Stimulated activated CD4-positive, alpha-beta T cell treated with anti-CD3 and anti-CD28 coated beads, Interleukin-2, amount 100 ng/mL, for 24 hours (primary cell): ENCODE measurements around the gene KSR1.

Experiments
- DNase-seq, 2 donors: peaks; one replicate each; pipeline ENCODE4 v3.0.0-alpha.2; 2020

KSR1 gene

DNA sequence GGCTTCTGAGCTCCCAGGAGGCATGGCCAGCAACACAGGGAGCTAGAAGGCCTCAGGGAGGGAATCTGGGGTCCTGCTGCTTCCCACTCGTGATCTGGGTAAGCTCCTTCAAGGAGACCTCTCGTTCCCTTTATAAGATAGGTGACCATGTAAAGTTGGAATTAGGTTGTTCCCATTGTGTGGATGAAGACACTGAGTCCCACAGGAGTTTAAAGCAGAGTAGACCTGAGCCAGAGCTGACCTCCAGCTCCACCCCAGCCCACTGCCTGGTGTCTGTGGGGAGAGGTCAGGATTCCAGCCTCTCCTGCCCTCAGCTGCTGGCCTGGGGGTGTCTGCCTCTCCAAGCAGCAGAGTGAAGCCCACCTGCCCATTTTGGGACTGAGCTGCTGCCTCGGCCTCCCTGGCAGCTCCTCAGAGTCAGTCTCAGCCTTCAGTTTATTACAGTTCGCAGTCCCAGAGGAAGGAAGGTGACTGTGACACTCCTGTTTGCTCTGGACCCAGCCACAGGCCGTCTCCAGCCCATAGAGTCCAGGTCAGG, 141.6 kb downstream of the KSR1 start:
- DNase-seq, result no peak

GRCh38 chr17:27598337-27599050, 142.2 kb downstream of the KSR1 start:
- DNase-seq, result no peak

DNA sequence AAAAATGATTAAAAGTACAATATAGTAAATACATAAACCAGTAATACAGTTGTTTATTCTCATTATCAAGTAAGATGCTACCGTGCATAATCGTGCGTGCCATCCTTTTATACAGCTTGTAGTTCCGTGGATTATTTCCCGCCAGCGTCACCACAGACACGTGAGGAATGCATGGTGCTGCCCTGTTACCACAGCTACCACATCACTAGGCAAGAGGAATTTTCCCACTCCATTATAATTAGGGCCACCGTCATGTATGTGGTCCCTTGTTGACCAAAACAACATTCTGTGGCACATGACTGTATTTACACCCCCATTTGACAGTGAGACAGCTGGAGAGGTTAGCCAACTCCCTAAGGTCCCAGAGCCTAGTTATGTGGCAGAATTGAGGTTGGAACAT, 144.2 kb downstream of the KSR1 start:
- DNase-seq, result no peak

DNA sequence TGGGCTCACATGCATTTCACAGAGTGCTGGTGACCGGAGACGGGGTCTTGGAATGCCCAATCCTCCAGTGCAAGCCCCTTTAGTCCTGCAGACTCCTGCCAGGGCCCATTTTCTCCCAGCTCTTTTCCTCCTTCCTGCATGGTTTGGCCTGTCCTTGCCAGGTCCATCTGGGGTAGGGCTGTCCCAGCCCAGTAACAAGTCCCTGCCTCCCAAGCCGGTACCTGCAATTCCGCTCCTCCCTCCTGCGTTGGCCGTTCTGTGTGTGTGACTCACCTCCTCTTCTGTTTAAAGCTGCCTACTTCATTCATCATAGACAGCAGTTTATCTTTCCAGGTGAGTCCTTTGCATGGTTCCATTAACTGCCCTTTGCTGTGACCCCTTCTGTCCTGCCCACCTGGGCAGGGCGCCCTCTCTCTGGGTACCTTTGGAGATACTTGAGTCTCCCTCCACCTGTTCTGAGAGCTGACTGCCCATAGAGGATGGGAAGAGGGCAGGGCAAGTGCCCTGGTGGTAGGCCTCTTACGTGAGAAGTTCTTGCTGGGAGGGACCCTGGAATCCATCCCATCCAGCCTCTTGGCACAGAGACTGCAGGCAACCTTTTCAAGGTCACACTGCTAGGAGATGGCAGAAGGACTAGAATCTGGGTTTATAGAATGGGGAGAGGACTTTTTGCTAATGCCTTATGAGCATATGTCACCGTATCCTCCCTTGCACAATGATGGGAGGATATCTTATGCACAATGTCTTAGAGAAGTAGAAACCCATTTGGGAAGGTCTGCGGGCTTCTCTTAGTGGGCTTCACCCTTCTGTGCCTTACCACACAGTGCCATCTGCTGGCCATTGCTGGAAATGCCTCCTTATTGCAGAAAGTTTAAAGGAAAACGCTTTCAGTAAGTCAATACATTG, 145.1 kb downstream of the KSR1 start:
- DNase-seq, result peak; percentile 89 to 91

- DNase-seq, result no peak
Observed at GRCh38 chr17:27601975-27602302, 145.7 kb downstream of the KSR1 start.

DNA sequence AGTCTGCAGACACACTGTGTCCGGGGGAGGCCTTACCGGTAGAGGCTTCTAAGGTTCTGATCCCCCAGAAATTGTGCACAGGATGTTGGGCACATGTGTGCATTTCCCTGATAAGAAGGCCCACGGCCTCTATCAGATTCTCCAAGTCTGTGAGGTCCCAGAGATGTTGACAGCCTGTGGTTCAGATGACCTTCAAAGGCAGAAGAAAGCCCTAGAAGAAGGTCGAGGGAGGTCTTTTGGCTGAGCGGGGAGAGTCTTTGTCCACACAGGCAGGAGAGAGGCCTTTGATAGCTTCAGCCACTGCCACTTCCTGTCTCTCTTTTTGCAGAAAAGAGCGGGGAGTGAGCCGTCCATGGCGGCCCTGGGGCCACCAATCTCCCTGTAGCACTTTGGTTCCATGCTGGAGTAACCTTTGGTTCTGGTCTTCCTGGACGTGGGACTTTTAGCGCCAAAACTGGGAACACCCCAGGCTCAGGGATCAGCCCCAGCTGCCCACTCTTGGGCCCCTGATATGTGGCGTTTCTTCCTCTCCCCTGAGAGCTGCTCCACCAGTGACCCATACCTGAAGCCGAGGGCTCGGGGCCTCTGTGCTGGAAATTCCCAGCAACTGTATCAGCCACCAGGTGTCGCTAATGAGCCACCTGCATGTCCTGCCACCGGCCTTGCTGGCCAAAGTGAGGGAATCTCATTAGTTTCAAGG, 146.6 kb downstream of the KSR1 start:
- DNase-seq, result peak; percentile 81 to 83

GRCh38 chr17:27603421-27603770, 147.1 kb downstream of the KSR1 start:
- no peak for DNase-seq

DNA sequence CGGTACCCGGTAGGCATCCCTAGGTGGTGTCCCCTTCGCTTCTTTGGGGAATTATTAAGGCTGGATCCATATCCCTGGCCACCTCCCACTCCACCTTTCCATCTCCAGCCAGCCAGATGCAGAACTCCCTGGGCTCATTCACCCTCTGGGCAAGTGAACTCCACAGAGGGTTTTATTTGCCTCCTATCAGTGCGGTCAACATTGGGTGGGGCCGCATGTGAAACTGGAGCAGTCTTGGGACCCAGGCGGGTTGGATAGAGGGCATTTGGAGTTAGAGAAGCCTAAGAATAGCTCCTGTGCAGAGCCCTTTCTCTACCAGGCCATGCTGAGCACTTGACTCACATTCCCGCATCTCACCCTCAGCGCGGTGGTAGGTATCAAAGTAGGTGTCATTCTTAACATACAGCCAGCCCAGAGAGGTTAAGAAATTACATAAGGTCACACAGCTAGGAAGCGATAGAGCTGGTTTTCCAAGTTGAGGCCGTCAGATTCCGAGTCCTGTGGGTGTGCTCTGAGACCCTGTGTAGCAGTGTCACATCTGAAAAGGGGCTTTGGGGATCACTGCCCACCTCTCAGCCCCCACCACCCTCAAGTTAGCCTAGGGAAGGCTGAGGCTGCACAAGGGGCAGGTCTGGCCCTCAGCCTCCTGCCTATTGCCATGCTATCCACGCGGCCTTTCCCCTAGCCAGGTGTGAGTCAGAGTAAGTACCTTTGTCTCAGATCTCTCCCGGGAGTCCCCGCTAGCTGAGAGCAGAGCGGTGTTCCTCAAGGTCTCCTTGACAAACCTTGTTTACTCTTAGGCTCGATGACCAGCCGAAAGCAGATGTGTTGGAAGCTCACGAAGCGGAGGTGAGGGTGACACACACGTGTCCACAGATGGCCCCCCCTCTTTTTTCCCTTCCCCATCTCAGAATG, 147.9 kb downstream of the KSR1 start:
- DNase-seq, result no peak

DNA sequence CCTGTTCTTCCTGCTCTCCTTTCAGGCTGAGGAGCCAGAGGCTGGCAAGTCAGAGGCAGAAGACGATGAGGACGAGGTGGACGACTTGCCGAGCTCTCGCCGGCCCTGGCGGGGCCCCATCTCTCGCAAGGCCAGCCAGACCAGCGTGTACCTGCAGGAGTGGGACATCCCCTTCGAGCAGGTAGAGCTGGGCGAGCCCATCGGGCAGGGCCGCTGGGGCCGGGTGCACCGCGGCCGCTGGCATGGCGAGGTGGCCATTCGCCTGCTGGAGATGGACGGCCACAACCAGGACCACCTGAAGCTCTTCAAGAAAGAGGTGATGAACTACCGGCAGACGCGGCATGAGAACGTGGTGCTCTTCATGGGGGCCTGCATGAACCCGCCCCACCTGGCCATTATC, 149.2 kb downstream of the KSR1 start:
- no peak for DNase-seq

DNA sequence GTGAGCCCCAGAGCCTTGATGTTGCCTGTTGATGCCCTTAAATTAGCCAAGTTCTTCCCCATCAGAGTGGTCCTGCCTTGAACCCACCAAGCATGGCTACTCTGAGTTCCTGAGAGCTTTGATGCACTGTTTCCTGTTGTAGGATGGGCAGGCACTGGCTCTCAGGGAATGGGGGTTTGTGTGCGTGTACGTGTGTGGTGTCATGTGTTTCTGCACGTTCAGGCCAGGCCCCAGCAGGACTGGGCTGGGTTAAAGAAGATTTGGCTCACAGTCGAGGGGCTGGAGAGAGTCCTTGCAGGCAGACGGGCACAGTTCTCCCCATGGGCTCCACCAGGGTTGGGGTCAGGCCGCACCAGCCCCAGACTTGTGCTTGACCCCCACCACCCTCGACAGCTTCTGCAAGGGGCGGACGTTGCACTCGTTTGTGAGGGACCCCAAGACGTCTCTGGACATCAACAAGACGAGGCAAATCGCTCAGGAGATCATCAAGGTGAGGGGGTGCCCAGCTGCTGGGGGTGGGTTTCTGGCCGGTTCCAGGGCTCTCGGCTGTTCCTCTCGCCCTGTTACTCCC, 151.4 kb downstream of the KSR1 start:
- no peak for DNase-seq

GRCh38 chr17:27608328-27609230, 152.3 kb downstream of the KSR1 start:
- DNase-seq, result no peak

- no peak for DNase-seq
Observed at GRCh38 chr17:27609611-27610303, 153.5 kb downstream of the KSR1 start.

DNA sequence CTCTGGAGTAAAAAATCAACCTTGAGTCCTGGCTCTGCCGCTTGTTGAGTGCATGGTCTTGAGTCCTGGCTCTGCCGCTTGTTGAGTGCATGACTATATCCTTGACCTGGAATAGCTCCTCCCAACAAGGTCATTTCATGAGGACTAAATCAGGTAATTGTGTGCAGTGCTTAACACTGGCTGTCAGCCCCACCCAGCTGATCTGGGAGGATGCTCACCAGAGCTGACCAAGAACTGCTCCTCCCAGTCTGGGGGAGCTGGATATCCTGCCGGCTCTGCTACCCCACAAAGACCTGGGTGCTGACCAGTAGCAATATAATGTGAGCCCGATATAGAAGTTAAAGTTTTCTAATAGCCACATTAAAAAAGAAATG, 154.0 kb downstream of the KSR1 start:
- DNase-seq, result no peak

- DNase-seq, result no peak
Observed at GRCh38 chr17:27612160-27612770, 156.0 kb downstream of the KSR1 start.

DNA sequence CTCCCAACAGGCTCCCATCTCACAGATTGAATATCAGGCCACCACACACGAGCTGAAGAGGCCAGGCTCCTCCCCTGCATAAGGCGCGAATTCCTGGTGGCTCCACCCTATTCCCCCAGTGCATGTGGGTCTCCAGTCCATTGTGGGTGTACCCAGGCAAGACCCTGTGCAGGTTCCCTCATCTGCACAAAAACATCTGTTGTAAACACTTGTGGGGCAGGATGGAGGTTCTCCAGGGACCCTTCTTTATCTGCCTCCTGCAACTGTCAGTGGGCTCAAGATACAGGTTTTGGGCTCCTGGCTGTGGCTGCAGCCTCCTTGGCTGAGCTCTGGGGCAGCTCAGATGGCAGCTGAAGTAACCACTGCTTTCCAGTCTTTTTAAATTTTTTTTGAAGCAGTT, 157.2 kb downstream of the KSR1 start:
- no peak for DNase-seq

- DNase-seq, result no peak
Observed at GRCh38 chr17:27615121-27615520, 158.9 kb downstream of the KSR1 start.

GRCh38 chr17:27616414-27616813, 160.2 kb downstream of the KSR1 start:
- DNase-seq, result no peak

GRCh38 chr17:27618417-27618816, 162.2 kb downstream of the KSR1 start:
- DNase-seq, result no peak

- DNase-seq, result no peak
Observed at GRCh38 chr17:27620721-27621120, 164.5 kb downstream of the KSR1 start.

- DNase-seq, result no peak
Observed at GRCh38 chr17:27621536-27621935, 165.3 kb downstream of the KSR1 start.
